Stomach (tissue), 9 donors: Measurements from ENCODE around the gene CEP192. TPM values are rescaled to one million over a fixed set of nuclear protein-coding genes. Genes with fewer than 3 reads are reported as not detected.
A peak's percentile ranks its signal among the peaks of the same experiment; 100 is the strongest.

Source experiments
- DNase-seq, 2 donors: peaks; one replicate each; pipeline versions ENCODE4 v3.0.0 to v3.0.0-alpha.2; 2013 to 2019
- H3K27ac ChIP-seq, 5 donors: fragments of 200-600 bp in 4 of 5; sonication (generic) in 4 of 5; one replicate each; pipeline ENCODE4 v1.5.1; 2013 to 2019; ENCODE audit warnings: mild to moderate bottlenecking in 1 of 5, moderate library complexity in 1 of 5
- H3K27me3 ChIP-seq, 3 donors: fragments of 200-600 bp; sonication (generic); one replicate each; pipeline ENCODE4 v1.5.1; 2017 to 2019; ENCODE audit warnings: mixed run types in 1 of 3
- H3K36me3 ChIP-seq, 4 donors: fragments of 200-600 bp; sonication (generic); 1 replicate in 3 of 4; 2 replicates in 1 of 4; pipeline ENCODE4 v1.5.1; 2016 to 2019
- H3K4me1 ChIP-seq, 4 donors: fragments of 200-600 bp; sonication (generic); one replicate each; pipeline ENCODE4 v1.5.1; 2016 to 2019
- H3K4me3 ChIP-seq, 4 donors: fragments of 200-600 bp; sonication (generic) in 3 of 4; one replicate each; pipeline ENCODE4 v1.5.1; 2016 to 2019; ENCODE audit warnings: mild to moderate bottlenecking in 1 of 4
- H3K9me3 ChIP-seq, 4 donors: fragments of 200-600 bp; sonication (generic); one replicate each; pipeline ENCODE4 v1.5.1; 2016 to 2019
- CTCF ChIP-seq, 7 experiments: fragments of 450-650 bp in 4 of 7; fragments of 200-600 bp in 3 of 7; sonication (generic) in 3 of 7; IDR thresholded peaks; one replicate each; pipeline ENCODE4 v1.5.1; 2016 to 2019; ENCODE audit warnings: antibody characterized with exemption in 7 of 7, control low read depth in 2 of 7, mild to moderate bottlenecking in 1 of 7
- EP300 ChIP-seq: sonication (generic); formaldehyde crosslinking; IDR thresholded peaks from one replicate; pipeline ENCODE4 v1.6.1; 2017; ENCODE audit warnings: antibody characterized with exemption
- POLR2A ChIP-seq, 4 donors: fragments of 450-650 bp; IDR thresholded peaks; one replicate each; pipeline ENCODE4 v1.6.1; 2016; ENCODE audit warnings: antibody characterized with exemption in 4 of 4, control low read depth in 2 of 4, mild to moderate bottlenecking in 1 of 4, moderate library complexity in 1 of 4
- POLR2AphosphoS5 ChIP-seq, 3 donors: sonication (generic); formaldehyde crosslinking; IDR thresholded peaks; one replicate each; pipeline ENCODE4 v1.6.1; 2016; ENCODE audit warnings: antibody characterized with exemption in 3 of 3
- WGBS, 5 donors: extraction: QIAGEN DNeasy Blood & Tissue Kit in 3 of 5; methylation state at CpG; one replicate each; pipeline versions ENCODE4 v1.1.5 to v1.1.7; 2013 to 2018; 5-methylcytosine and 5-hydroxymethylcytosine counted together
- intact Hi-C: fragments of 100-400 bp; cut with DNase I; formaldehyde crosslinking; loops from one replicate; pipeline ENCODE4 v1.15.1; 2023; ENCODE audit warnings: low total_unique reads
- polyA plus RNA-seq, 3 donors: library from polyadenylated mRNA; stranded (reverse); fragments of 200-250 nt; gene quantifications; one replicate each; pipeline ENCODE4 v1.2.3, GENCODE V29; 2013
- total RNA-seq, 5 donors: library from RNA; depleted of rRNA; stranded (reverse); fragments of >200 nt; gene quantifications; one replicate each; pipeline versions ENCODE4 v1.1.0 to v1.2.3, GENCODE V29; 2014 to 2016
- donor health status: healthy with polysubstance abuse.
- donor health status: Bipolar disorder and iron deficiency.
- donor health status: healthy.

Gene CEP192
- total and polyA plus RNA-seq, 8 donors = 6.4 to 55.8 (median 34.0) TPM

GRCh38 chr18:13014818-13015217 is 23.7 kb downstream of the CEP192 start:
- H3K27me3 ChIP-seq = no peaks in the 10 kb centered on the region

GRCh38 chr18:13017247-13017875 is 26.2 kb downstream of the CEP192 start:
- TF ChIP-seq POLR2AphosphoS5 (IDR thresholded peaks at IDR 0.05) = no peak
- no peak for TF ChIP-seq POLR2A (IDR thresholded peaks at IDR 0.05)
- TF ChIP-seq EP300 = no peak
- TF ChIP-seq CTCF (IDR thresholded peaks at IDR 0.05) = no peak
- intact Hi-C loops = no loop called here
- peaks cover 0 to 8% (median 3%) of the 10 kb centered on the region in 4 donors for H3K4me1 ChIP-seq
- WGBS, 5 donors = 30 to 61% (median 53%) methylated on average over 2 of the region's 2 CpGs
- no peak overlapping the region for H3K4me3 ChIP-seq
- peak overlapping the region in 2 of 5 donors; percentile 2 to 21 for H3K27ac ChIP-seq
- peak in 1 of 2 donors; percentile 32 for DNase-seq
- peaks cover 0 to 92% (median 87%) of the 10 kb centered on the region in 4 donors for H3K36me3 ChIP-seq
- no peaks in the 10 kb centered on the region for H3K9me3 ChIP-seq
- H3K27me3 ChIP-seq = no peaks in the 10 kb centered on the region

More at GRCh38 chr18:13014818-13015217, 23.7 kb downstream of the CEP192 start:
- H3K4me1 ChIP-seq = peaks cover 0 to 8% (median 3%) of the 10 kb centered on the region in 4 donors
- no peaks in the 10 kb centered on the region for H3K9me3 ChIP-seq
- no peak for TF ChIP-seq CTCF (IDR thresholded peaks at IDR 0.05)
- no peak for TF ChIP-seq POLR2AphosphoS5 (IDR thresholded peaks at IDR 0.05)
- intact Hi-C loops = no loop called here
- no peak overlapping the region for H3K4me3 ChIP-seq
- DNase-seq = no peak
- H3K36me3 ChIP-seq = peaks cover 4 to 97% (median 95%) of the 10 kb centered on the region in 4 donors
- 50 to 78% (median 65%) methylated on average over 4 of the region's 4 CpGs for WGBS, 5 donors
- no peak overlapping the region for H3K27ac ChIP-seq

GRCh38 chr18:13018374-13018773 is 27.2 kb downstream of the CEP192 start:
- H3K36me3 ChIP-seq = peaks cover 0 to 89% (median 85%) of the 10 kb centered on the region in 4 donors
- TF ChIP-seq CTCF (IDR thresholded peaks at IDR 0.05) (no peak), EP300 (no peak), POLR2AphosphoS5 (IDR thresholded peaks at IDR 0.05) (no peak), POLR2A (IDR thresholded peaks at IDR 0.05) (no peak)
- WGBS, 5 donors = 34 to 73% (median 63%) methylated on average over 2 of the region's 2 CpGs

GRCh38 chr18:13019301-13019700 is 28.1 kb downstream of the CEP192 start:
- no peak for TF ChIP-seq POLR2A (IDR thresholded peaks at IDR 0.05)
- TF ChIP-seq CTCF (IDR thresholded peaks at IDR 0.05) = no peak
- TF ChIP-seq EP300 = no peak
- no peak for TF ChIP-seq POLR2AphosphoS5 (IDR thresholded peaks at IDR 0.05)
- H3K27me3 ChIP-seq = no peaks in the 10 kb centered on the region
- no peaks in the 10 kb centered on the region for H3K9me3 ChIP-seq
- intact Hi-C loops = no loop called here
- no peak for DNase-seq
- no peak overlapping the region for H3K4me3 ChIP-seq
- peaks cover 0 to 8% (median 3%) of the 10 kb centered on the region in 4 donors for H3K4me1 ChIP-seq
- peaks cover 0 to 90% (median 79%) of the 10 kb centered on the region in 4 donors for H3K36me3 ChIP-seq
- H3K27ac ChIP-seq = no peak overlapping the region
- WGBS, 5 donors = 35 to 58% (median 47%) methylated on average over 3 of the region's 3 CpGs

More at GRCh38 chr18:13018374-13018773, 27.2 kb downstream of the CEP192 start:
- Histone ChIP-seq H3K4me1 (peaks cover 0 to 8% (median 3%) of the 10 kb centered on the region in 4 donors), H3K4me3 (no peak overlapping the region), H3K27me3 (no peaks in the 10 kb centered on the region), H3K9me3 (no peaks in the 10 kb centered on the region), H3K27ac (no peak overlapping the region)
- DNase-seq = no peak
- intact Hi-C loops = no loop called here
